OCI-LY3 (cell line): ENCODE results near the gene LAMP1.

Experiments used
- EZH2phosphoT487 ChIP-seq: fragments of 200-600 bp; shearing (Covaris generic); IDR thresholded peaks from 2 replicates; pipeline ENCODE4 v1.6.1; 2018; ENCODE audit warnings: antibody characterized with exemption, mixed run types, low read depth
- TF ChIP-seq, protein P1 (sequence below): fragments of 200-600, 300-600 bp; sonication (generic); IDR thresholded peaks from 2 replicates; pipeline ENCODE4 v1.5.1; 2014; ENCODE audit warnings: antibody characterized with exemption, low read length, low read depth

DNA sequence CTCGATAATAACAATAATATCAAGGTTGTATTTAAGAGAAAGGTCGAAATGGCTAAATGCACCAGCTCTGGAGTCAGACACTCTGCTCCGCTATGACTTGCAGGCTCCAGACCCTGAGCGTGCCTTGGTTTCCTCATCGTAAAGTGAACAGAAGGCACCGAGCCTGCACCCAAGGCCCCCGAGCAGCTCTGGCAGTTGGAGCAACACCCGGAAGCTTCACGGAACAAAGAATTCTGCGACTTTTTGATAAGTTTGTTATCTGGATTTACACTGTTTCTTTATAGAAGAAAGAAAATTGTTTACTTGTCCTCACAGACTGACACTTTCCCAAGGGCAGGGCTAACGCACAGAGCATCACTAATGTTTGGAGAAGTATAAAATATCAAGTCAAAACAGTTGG lies 62.5 kb downstream of the LAMP1 start:
- TF ChIP-seq, protein P1, sequence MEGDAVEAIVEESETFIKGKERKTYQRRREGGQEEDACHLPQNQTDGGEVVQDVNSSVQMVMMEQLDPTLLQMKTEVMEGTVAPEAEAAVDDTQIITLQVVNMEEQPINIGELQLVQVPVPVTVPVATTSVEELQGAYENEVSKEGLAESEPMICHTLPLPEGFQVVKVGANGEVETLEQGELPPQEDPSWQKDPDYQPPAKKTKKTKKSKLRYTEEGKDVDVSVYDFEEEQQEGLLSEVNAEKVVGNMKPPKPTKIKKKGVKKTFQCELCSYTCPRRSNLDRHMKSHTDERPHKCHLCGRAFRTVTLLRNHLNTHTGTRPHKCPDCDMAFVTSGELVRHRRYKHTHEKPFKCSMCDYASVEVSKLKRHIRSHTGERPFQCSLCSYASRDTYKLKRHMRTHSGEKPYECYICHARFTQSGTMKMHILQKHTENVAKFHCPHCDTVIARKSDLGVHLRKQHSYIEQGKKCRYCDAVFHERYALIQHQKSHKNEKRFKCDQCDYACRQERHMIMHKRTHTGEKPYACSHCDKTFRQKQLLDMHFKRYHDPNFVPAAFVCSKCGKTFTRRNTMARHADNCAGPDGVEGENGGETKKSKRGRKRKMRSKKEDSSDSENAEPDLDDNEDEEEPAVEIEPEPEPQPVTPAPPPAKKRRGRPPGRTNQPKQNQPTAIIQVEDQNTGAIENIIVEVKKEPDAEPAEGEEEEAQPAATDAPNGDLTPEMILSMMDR, result no peak
- TF ChIP-seq EZH2phosphoT487, result no peak
